Measurements from ENCODE around the gene DKK2. TPM values are rescaled to one million over a fixed set of nuclear protein-coding genes. Genes with fewer than 3 reads are reported as not detected.
A peak's percentile ranks its signal among the peaks of the same experiment; 100 is the strongest.

DKK2 gene
- total RNA-seq, 1 donor from 2014 or later = not detected

- Mint-ChIP-seq H3K36me3 (ENCODE audit: unreplicated experiment) (no peaks in the 10 kb centered on the region), H3K9me3 (ENCODE audit: unreplicated experiment) (peaks cover 5% of the 10 kb centered on the region), H3K4me3 (ENCODE audit: unreplicated experiment) (peak overlapping the region; percentile 93), H3K4me1 (ENCODE audit: low read depth, unreplicated experiment) (peaks cover 9% of the 10 kb centered on the region), H3K27ac (ENCODE audit: unreplicated experiment) (no peak overlapping the region), H3K27me3 (ENCODE audit: unreplicated experiment) (peaks cover 9% of the 10 kb centered on the region)
- DNase-seq = peak; percentile 14
- TF ChIP-seq CTCF (IDR thresholded peaks at IDR 0.05; ENCODE audit: partially characterized antibody, unreplicated experiment) = no peak
These were observed 578 bp upstream of the DKK2 start for GRCh38 chr4:107036584-107037198.

GRCh38 chr4:107034996-107035818 is 906 bp downstream of the DKK2 start:
- Mint-ChIP-seq H3K9me3 (ENCODE audit: unreplicated experiment) (peaks cover 5% of the 10 kb centered on the region), H3K36me3 (ENCODE audit: unreplicated experiment) (no peaks in the 10 kb centered on the region), H3K27ac (ENCODE audit: unreplicated experiment) (no peak overlapping the region), H3K4me3 (ENCODE audit: unreplicated experiment) (peak overlapping the region; percentile 93), H3K4me1 (ENCODE audit: low read depth, unreplicated experiment) (peaks cover 9% of the 10 kb centered on the region), H3K27me3 (ENCODE audit: unreplicated experiment) (peaks cover 9% of the 10 kb centered on the region)
- no peak for TF ChIP-seq CTCF (IDR thresholded peaks at IDR 0.05; ENCODE audit: partially characterized antibody, unreplicated experiment)
- peak; percentile 40 for DNase-seq

GRCh38 chr4:107034091-107034995 is 1.8 kb downstream of the DKK2 start:
- TF ChIP-seq CTCF (IDR thresholded peaks at IDR 0.05; ENCODE audit: partially characterized antibody, unreplicated experiment) = no peak
- peaks cover 9% of the 10 kb centered on the region for H3K4me1 Mint-ChIP-seq (ENCODE audit: low read depth, unreplicated experiment)
- no peaks in the 10 kb centered on the region for H3K36me3 Mint-ChIP-seq (ENCODE audit: unreplicated experiment)
- peaks cover 5% of the 10 kb centered on the region for H3K9me3 Mint-ChIP-seq (ENCODE audit: unreplicated experiment)
- DNase-seq = peak; percentile 76
- H3K27ac Mint-ChIP-seq (ENCODE audit: unreplicated experiment) = no peak overlapping the region
- peak overlapping the region; percentile 93 for H3K4me3 Mint-ChIP-seq (ENCODE audit: unreplicated experiment)
- H3K27me3 Mint-ChIP-seq (ENCODE audit: unreplicated experiment) = peaks cover 9% of the 10 kb centered on the region

GRCh38 chr4:107027379-107027778 is 8.7 kb downstream of the DKK2 start:
- no peaks in the 10 kb centered on the region for H3K4me1 Mint-ChIP-seq (ENCODE audit: low read depth, unreplicated experiment)

More at GRCh38 chr4:107027379-107027778, 8.7 kb downstream of the DKK2 start:
- Mint-ChIP-seq H3K4me3 (ENCODE audit: unreplicated experiment) (no peak overlapping the region), H3K27me3 (ENCODE audit: unreplicated experiment) (no peaks in the 10 kb centered on the region), H3K27ac (ENCODE audit: unreplicated experiment) (no peak overlapping the region), H3K36me3 (ENCODE audit: unreplicated experiment) (no peaks in the 10 kb centered on the region), H3K9me3 (ENCODE audit: unreplicated experiment) (no peaks in the 10 kb centered on the region)
- no peak for TF ChIP-seq CTCF (IDR thresholded peaks at IDR 0.05; ENCODE audit: partially characterized antibody, unreplicated experiment)
- no peak for DNase-seq

Data from glutamatergic neuron (in vitro differentiated cells).